ENCODE results near the gene KMO.

- no peak for TF ChIP-seq MAFK (IDR thresholded peaks at IDR 0.05; ENCODE audit: low read depth, low read length)
- no peak for TF ChIP-seq MXI1 (IDR thresholded peaks at IDR 0.05; ENCODE audit: borderline replicate concordance, low read depth, low read length)
- TF ChIP-seq SMC3 (IDR thresholded peaks at IDR 0.05; ENCODE audit: low read depth, low read length) = no peak
- TF ChIP-seq CTCF (conservative IDR thresholded peaks at IDR 0.05; ENCODE audit: low read depth, low read length) = no peak
- no peak for TF ChIP-seq POLR2A (IDR thresholded peaks at IDR 0.05; ENCODE audit: low read depth, low read length)
Measured at GRCh38 chr1:241503444-241503843, 28.7 kb upstream of the KMO start.

Data from IMR-90 (cell line).